GM12878 (cell line): ENCODE measurements around the gene SLC25A15. TPM values are rescaled to one million over a fixed set of nuclear protein-coding genes. Genes with fewer than 3 reads are reported as not detected.

Experiments
- ASH2L ChIP-seq: fragments of 300-600, 200-600 bp; sonication (generic); IDR thresholded peaks from 2 replicates; pipeline ENCODE4 v1.6.1; 2017; ENCODE audit warnings: low read depth, mild to moderate bottlenecking, borderline replicate concordance
- EGR1 ChIP-seq, 2 experiments: IDR thresholded peaks; 1 replicate in 1 of 2; 2 replicates in 1 of 2; pipeline ENCODE4 v1.6.1; 2011 to 2012; ENCODE audit warnings: low read depth in 2 of 2, low read length in 2 of 2, borderline replicate concordance in 1 of 2, mild to moderate bottlenecking in 1 of 2, moderate library complexity in 1 of 2
- GABPA ChIP-seq: IDR thresholded peaks from 2 replicates; pipeline ENCODE4 v1.6.1; 2014; ENCODE audit warnings: antibody characterized with exemption, low read depth, mild to moderate bottlenecking, inconsistent platforms
- IKZF2 ChIP-seq, 2 experiments: fragments of 450-650 bp; IDR thresholded peaks; 2 replicates each; pipeline ENCODE4 v1.6.1; 2017; ENCODE audit warnings: mild to moderate bottlenecking in 2 of 2, moderate library complexity in 2 of 2
- NFYA ChIP-seq: IDR thresholded peaks from 2 replicates; pipeline ENCODE4 v1.6.1; 2011; ENCODE audit warnings: low read depth, mild to moderate bottlenecking, low read length, improper control_type of control experiment, borderline replicate concordance
- POLR2AphosphoS5 ChIP-seq: IDR thresholded peaks from 2 replicates; pipeline ENCODE4 v1.6.1; 2011; ENCODE audit warnings: mild to moderate bottlenecking, low read length, inconsistent platforms
- RBBP5 ChIP-seq: fragments of 200-600 bp; sonication (generic); conservative IDR thresholded peaks from 2 replicates; pipeline ENCODE4 v1.6.1; 2016
- SIN3A ChIP-seq: IDR thresholded peaks from 2 replicates; pipeline ENCODE4 v1.6.1; 2012; ENCODE audit warnings: low read depth, low read length, improper control_type of control experiment
- SMAD5 ChIP-seq: IDR thresholded peaks from 2 replicates; pipeline ENCODE4 v1.6.1; 2016; ENCODE audit warnings: antibody characterized with exemption, low read depth
- STAT1 ChIP-seq: fragments of 450-650 bp; conservative IDR thresholded peaks from 2 replicates; pipeline ENCODE4 v1.6.1; 2014; ENCODE audit warnings: antibody characterized with exemption, mild to moderate bottlenecking
- ZNF207 ChIP-seq: fragments of 450-650 bp; IDR thresholded peaks from 2 replicates; pipeline ENCODE4 v1.6.1; 2014; ENCODE audit warnings: antibody characterized with exemption, mild to moderate bottlenecking, borderline replicate concordance
- ZSCAN29 ChIP-seq: fragments of 450-650 bp; IDR thresholded peaks from 2 replicates; pipeline ENCODE4 v1.6.1; 2017; ENCODE audit warnings: mild to moderate bottlenecking, moderate library complexity
- polyA plus RNA-seq, 11 experiments: library from polyadenylated mRNA; depleted of rRNA in 4 of 11; unstranded in 6 of 11; stranded (reverse) in 5 of 11; fragments of >200 nt; fragmentation: Nextera tagmentation in 4 of 11; fragmentation: Illumina TruSeq in 1 of 11; extraction: Ambion mirVana in 4 of 11; extraction: Trizol in 1 of 11; gene quantifications; 1 replicate in 1 of 11; 2 replicates in 10 of 11; pipeline versions ENCODE4 v1.2.1 to v1.2.3, GENCODE V29; 2011 to 2016; ENCODE audit warnings: inconsistent platforms in 2 of 11, missing spikeins in 2 of 11, low read depth in 1 of 11
- total RNA-seq, 4 experiments: library from RNA; depleted of rRNA in 3 of 4; stranded (reverse); fragments of >200 nt in 3 of 4; fragmentation: Illumina TruSeq in 1 of 4; extraction: Trizol in 1 of 4; gene quantifications; 2 replicates each; pipeline versions ENCODE4 v1.2.1 to v1.2.3, GENCODE V29; 2013 to 2021
- TF ChIP-seq, protein P1 (sequence below): fragments of 150-350 bp; IDR thresholded peaks from 2 replicates; pipeline ENCODE4 v1.6.1; 2014; ENCODE audit warnings: mild to moderate bottlenecking, low read depth, low read length
- TF ChIP-seq, protein P2 (sequence below): IDR thresholded peaks from 2 replicates; pipeline ENCODE4 v1.6.1; 2011; ENCODE audit warnings: mild to moderate bottlenecking, low read depth, low read length, moderate library complexity; ENCODE audit not compliant: insufficient replicate concordance
- TF ChIP-seq, protein P3 (sequence below): IDR thresholded peaks from 2 replicates; pipeline ENCODE4 v1.6.1; 2012; ENCODE audit warnings: improper control_type of control experiment, low read depth, low read length; ENCODE audit not compliant: insufficient replicate concordance
- TF ChIP-seq, protein P4 (sequence below): IDR thresholded peaks from 2 replicates; pipeline ENCODE4 v1.6.1; 2011; ENCODE audit warnings: borderline replicate concordance, low read depth, mild to moderate bottlenecking, moderate library complexity, mixed read lengths, low read length; ENCODE audit not compliant: insufficient read depth; ENCODE audit errors: extremely low read length
- TF ChIP-seq, protein P5 (sequence below): IDR thresholded peaks from 2 replicates; pipeline ENCODE4 v1.6.1; 2011; ENCODE audit warnings: low read depth, low read length, improper control_type of control experiment, borderline replicate concordance
- TF ChIP-seq, protein P6 (sequence below): fragments of 450-650 bp; IDR thresholded peaks from 2 replicates; pipeline ENCODE4 v1.6.1; 2016; ENCODE audit warnings: mild to moderate bottlenecking

SLC25A15 gene
- total and polyA plus RNA-seq, 10 of the 15 experiments (the other 5 are each of a cell fraction or from before 2014, with no cell fraction given): 2.7 to 20.6 (median 15.0) TPM

DNA sequence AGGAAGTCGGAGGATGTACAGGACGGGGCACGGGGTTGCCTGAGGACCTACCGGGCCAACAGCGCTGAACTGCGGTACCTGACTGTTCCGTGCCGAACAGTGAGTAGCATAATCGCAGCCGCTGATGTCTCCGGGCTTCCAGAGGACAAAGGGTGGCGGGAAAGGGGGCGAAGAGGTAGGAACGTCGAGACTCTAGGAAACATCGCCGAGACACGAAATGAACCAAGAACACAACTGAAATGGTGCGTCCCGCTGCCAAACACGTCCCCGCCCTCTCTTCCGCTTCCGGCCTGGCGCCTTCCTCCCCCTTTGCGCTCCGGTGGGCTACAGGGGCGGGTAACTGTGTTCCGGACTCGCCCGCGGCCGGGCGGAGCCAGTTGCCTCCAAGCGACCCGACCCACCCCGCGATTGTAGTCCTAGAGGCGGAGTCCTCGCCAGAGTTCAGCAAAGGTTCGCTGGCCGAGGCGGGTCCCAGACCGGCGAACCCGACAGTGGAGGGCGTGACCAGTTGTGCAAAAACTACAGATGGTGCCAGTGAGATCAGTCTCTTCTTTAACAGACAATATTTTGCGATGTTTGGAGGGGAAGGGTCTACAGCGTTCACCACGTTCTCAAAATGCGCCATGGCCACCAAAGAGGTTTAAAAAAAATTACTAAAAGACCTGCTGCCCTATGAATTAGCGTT lies 18.3 kb upstream of the SLC25A15 start, which contains the start of gene MRPS31 (continued):
- TF ChIP-seq, protein P1, sequence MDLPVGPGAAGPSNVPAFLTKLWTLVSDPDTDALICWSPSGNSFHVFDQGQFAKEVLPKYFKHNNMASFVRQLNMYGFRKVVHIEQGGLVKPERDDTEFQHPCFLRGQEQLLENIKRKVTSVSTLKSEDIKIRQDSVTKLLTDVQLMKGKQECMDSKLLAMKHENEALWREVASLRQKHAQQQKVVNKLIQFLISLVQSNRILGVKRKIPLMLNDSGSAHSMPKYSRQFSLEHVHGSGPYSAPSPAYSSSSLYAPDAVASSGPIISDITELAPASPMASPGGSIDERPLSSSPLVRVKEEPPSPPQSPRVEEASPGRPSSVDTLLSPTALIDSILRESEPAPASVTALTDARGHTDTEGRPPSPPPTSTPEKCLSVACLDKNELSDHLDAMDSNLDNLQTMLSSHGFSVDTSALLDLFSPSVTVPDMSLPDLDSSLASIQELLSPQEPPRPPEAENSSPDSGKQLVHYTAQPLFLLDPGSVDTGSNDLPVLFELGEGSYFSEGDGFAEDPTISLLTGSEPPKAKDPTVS: peak; percentile 91
- TF ChIP-seq ZNF207 (peak; percentile 95), STAT1 (peak; percentile 99), EGR1 (IDR thresholded peaks at IDR 0.05; ENCODE audit: borderline replicate concordance in 1 of 2, low read depth in 2 of 2, low read length in 2 of 2) (peak; percentile 66 to 99), GABPA (peak; percentile 100), NFYA (no peak), IKZF2 (IDR thresholded peaks at IDR 0.05) (peak; percentile 26 to 51; a peak in 2 of 4 replicates), SIN3A (no peak), RBBP5 (no peak), SMAD5 (peak; percentile 89), ZSCAN29 (peak; percentile 80; the same call in 1 of the 2 replicates), ASH2L (0 out of 2 replicates have a peak, but pooled peaks have one; percentile 64), POLR2AphosphoS5 (peak; percentile 95)
- TF ChIP-seq, protein P2, sequence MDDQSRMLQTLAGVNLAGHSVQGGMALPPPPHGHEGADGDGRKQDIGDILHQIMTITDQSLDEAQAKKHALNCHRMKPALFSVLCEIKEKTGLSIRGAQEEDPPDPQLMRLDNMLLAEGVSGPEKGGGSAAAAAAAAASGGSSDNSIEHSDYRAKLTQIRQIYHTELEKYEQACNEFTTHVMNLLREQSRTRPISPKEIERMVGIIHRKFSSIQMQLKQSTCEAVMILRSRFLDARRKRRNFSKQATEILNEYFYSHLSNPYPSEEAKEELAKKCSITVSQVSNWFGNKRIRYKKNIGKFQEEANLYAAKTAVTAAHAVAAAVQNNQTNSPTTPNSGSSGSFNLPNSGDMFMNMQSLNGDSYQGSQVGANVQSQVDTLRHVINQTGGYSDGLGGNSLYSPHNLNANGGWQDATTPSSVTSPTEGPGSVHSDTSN: peak; percentile 54
- TF ChIP-seq, protein P3, sequence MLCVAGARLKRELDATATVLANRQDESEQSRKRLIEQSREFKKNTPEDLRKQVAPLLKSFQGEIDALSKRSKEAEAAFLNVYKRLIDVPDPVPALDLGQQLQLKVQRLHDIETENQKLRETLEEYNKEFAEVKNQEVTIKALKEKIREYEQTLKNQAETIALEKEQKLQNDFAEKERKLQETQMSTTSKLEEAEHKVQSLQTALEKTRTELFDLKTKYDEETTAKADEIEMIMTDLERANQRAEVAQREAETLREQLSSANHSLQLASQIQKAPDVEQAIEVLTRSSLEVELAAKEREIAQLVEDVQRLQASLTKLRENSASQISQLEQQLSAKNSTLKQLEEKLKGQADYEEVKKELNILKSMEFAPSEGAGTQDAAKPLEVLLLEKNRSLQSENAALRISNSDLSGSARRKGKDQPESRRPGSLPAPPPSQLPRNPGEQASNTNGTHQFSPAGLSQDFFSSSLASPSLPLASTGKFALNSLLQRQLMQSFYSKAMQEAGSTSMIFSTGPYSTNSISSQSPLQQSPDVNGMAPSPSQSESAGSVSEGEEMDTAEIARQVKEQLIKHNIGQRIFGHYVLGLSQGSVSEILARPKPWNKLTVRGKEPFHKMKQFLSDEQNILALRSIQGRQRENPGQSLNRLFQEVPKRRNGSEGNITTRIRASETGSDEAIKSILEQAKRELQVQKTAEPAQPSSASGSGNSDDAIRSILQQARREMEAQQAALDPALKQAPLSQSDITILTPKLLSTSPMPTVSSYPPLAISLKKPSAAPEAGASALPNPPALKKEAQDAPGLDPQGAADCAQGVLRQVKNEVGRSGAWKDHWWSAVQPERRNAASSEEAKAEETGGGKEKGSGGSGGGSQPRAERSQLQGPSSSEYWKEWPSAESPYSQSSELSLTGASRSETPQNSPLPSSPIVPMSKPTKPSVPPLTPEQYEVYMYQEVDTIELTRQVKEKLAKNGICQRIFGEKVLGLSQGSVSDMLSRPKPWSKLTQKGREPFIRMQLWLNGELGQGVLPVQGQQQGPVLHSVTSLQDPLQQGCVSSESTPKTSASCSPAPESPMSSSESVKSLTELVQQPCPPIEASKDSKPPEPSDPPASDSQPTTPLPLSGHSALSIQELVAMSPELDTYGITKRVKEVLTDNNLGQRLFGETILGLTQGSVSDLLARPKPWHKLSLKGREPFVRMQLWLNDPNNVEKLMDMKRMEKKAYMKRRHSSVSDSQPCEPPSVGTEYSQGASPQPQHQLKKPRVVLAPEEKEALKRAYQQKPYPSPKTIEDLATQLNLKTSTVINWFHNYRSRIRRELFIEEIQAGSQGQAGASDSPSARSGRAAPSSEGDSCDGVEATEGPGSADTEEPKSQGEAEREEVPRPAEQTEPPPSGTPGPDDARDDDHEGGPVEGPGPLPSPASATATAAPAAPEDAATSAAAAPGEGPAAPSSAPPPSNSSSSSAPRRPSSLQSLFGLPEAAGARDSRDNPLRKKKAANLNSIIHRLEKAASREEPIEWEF: no peak
- TF ChIP-seq, protein P4, sequence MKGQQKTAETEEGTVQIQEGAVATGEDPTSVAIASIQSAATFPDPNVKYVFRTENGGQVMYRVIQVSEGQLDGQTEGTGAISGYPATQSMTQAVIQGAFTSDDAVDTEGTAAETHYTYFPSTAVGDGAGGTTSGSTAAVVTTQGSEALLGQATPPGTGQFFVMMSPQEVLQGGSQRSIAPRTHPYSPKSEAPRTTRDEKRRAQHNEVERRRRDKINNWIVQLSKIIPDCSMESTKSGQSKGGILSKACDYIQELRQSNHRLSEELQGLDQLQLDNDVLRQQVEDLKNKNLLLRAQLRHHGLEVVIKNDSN: peak; percentile 51
- TF ChIP-seq, protein P5, sequence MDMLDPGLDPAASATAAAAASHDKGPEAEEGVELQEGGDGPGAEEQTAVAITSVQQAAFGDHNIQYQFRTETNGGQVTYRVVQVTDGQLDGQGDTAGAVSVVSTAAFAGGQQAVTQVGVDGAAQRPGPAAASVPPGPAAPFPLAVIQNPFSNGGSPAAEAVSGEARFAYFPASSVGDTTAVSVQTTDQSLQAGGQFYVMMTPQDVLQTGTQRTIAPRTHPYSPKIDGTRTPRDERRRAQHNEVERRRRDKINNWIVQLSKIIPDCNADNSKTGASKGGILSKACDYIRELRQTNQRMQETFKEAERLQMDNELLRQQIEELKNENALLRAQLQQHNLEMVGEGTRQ: no peak
- TF ChIP-seq, protein P6, sequence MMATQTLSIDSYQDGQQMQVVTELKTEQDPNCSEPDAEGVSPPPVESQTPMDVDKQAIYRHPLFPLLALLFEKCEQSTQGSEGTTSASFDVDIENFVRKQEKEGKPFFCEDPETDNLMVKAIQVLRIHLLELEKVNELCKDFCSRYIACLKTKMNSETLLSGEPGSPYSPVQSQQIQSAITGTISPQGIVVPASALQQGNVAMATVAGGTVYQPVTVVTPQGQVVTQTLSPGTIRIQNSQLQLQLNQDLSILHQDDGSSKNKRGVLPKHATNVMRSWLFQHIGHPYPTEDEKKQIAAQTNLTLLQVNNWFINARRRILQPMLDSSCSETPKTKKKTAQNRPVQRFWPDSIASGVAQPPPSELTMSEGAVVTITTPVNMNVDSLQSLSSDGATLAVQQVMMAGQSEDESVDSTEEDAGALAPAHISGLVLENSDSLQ: peak; percentile 89
